Heart left ventricle (tissue), 13 donors: ENCODE results near the gene HLA-F.

ENCODE experiments used
- POLR2A ChIP-seq, 2 donors: fragments of 450-650 bp; IDR thresholded peaks; one replicate each; pipeline ENCODE4 v1.6.1; 2017; ENCODE audit warnings: antibody characterized with exemption in 2 of 2, mild to moderate bottlenecking in 2 of 2, moderate library complexity in 2 of 2
- TF ChIP-seq, protein P1 (sequence below), 12 donors: fragments of 200-600 bp; sonication (generic) in 4 of 12; IDR thresholded peaks; one replicate each; pipeline versions ENCODE4 v1.5.0 to v1.8.0; 2018 to 2022; ENCODE audit warnings: antibody characterized with exemption in 12 of 12, mild to moderate bottlenecking in 5 of 12
- donor health status: ischemic (EF 13 %, LVEDD 7.1; RV severe dilation, severe dysfunction).
- donor health status: DM: no; HTN: yes; CAD: no.
- donor health status: DM: no; HTN: no; CAD: no.
- donor health status: ischemic (EF 25% LVEDD 6.9; RV normal size, moderate dysfunction).
- donor health status: ischemic (EF 25% LVEDD 5.7; RV mildly dilated, moderate dysfunction).
- donor health status: ischemic (EF 35%, LVEDD 5.7; RV mildly dilated, moderate dysfunction).
- donor health status: nonischemic (EF 11% LVEDD 7.7; RV severe dilation, severe dysfunction).
- donor health status: DM: yes; HTN: yes; CAD: no.
- donor health status: PGD.
- donor health status: ischemic (EF 29% LVEDD 5.4; RV normal size, mild dysfunction).
- donor health status: nonischemic (EF 23%, LVEDD 6.1; RV moderate dilation, normal function).

DNA sequence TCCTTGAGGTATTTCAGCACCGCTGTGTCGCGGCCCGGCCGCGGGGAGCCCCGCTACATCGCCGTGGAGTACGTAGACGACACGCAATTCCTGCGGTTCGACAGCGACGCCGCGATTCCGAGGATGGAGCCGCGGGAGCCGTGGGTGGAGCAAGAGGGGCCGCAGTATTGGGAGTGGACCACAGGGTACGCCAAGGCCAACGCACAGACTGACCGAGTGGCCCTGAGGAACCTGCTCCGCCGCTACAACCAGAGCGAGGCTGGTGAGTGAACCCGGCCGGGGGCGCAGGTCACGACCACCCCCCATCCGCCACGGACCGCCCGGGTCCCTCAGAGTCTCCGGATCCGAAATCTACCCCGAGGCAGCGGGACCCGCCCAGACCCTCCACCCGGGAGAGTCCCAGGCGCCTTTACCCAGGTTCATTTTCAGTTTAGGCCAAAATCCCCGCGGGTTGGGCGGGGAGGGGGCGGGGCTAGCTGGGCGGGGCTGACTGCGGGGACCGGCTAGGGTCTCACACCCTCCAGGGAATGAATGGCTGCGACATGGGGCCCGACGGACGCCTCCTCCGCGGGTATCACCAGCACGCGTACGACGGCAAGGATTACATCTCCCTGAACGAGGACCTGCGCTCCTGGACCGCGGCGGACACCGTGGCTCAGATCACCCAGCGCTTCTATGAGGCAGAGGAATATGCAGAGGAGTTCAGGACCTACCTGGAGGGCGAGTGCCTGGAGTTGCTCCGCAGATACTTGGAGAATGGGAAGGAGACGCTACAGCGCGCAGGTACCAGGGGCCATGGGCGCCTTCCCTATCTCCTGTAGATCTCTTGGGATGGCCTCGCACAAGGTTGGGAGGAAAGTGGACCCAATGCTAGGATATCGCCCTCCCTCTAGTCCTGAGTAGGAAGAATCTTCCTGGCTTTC, 693 bp downstream of the HLA-F start:
- TF ChIP-seq, protein P1, sequence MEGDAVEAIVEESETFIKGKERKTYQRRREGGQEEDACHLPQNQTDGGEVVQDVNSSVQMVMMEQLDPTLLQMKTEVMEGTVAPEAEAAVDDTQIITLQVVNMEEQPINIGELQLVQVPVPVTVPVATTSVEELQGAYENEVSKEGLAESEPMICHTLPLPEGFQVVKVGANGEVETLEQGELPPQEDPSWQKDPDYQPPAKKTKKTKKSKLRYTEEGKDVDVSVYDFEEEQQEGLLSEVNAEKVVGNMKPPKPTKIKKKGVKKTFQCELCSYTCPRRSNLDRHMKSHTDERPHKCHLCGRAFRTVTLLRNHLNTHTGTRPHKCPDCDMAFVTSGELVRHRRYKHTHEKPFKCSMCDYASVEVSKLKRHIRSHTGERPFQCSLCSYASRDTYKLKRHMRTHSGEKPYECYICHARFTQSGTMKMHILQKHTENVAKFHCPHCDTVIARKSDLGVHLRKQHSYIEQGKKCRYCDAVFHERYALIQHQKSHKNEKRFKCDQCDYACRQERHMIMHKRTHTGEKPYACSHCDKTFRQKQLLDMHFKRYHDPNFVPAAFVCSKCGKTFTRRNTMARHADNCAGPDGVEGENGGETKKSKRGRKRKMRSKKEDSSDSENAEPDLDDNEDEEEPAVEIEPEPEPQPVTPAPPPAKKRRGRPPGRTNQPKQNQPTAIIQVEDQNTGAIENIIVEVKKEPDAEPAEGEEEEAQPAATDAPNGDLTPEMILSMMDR (IDR thresholded peaks at IDR 0.05): no peak
- TF ChIP-seq POLR2A (IDR thresholded peaks at IDR 0.05): no peak
